Measurements from ENCODE around the gene MLST8. TPM values are rescaled to one million over a fixed set of nuclear protein-coding genes. Genes with fewer than 3 reads are reported as not detected.
"Not testable (repeated sequence)": the region's sequence is repeated elsewhere in the genome, so short reads cannot be mapped to it uniquely, and the experiment has no call there.

Gene MLST8
- total RNA-seq, 1 donor from 2014 or later, result 31.2 TPM

DNA sequence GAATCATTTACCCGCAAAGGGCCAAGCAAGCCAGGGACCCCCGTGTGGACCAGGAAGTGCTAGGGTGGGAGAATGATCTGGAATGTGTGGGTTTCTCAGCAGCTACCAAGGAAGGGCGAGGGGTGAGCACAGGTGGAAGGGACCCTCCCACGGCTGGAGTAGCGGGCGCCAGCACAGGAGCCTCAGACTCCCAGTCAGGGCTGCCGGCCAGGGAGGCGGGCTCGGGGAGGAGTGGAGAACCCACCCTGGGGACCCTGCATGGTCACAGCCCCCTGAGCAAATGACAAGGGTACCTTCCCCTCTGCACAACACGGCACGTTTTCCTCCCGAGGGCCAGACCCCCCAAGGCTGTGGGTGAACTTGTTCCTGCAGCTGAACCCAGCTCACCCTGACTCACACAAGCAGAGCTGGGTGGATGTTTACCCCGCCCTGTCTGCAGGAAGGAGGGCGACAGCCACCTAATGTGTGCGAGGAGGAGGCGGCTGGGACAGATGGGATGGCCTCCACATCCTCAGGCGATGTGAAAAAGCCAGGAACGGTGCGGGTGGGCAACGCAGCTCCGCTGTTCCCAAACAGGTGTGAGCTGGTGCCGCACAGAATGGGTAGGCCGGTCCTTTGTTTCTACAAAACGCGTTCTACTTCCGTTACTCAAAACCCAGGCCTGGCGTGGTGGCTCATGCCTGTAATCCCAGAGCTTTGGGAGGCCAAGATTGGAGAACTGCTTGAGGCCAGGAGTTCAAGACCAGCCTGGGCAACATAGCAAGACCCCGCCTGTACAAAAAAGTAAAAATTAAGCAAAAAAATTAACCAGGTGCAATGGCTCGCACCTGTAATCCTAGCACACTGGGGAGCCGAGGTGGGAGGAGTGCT, 39.9 kb downstream of the MLST8 start:
- DNase-seq (ENCODE audit: low spot score), result no peak

DNA sequence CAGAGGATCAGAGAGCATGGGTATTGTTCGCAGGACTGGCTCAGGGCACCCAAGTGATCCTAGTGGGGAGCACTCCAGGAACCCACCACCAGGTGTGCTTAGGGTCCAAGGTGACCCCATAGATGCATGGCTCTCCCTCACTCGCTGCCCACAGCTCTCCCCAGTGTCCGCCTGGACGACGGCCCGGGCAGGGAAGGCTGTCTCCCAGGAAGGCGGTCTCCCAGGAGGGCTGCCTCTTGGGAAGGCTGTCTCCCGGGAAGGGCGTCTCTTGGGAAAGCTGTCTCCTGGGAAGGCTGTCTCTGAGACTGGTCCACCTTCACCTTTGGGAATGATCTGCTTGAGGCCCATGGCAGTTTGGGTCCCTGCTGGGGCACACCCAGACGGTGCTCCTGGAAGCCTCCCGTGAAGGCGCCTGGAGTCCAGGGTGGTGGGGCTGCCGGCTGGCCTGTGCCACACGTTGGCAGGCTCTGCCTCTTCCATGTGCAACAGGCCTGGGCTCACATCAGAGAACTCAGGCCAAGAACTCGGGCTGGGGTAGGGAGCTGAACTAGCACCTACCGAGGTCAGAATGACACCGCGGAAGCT, 41.1 kb downstream of the MLST8 start:
- no peak for DNase-seq (ENCODE audit: low spot score)

DNA sequence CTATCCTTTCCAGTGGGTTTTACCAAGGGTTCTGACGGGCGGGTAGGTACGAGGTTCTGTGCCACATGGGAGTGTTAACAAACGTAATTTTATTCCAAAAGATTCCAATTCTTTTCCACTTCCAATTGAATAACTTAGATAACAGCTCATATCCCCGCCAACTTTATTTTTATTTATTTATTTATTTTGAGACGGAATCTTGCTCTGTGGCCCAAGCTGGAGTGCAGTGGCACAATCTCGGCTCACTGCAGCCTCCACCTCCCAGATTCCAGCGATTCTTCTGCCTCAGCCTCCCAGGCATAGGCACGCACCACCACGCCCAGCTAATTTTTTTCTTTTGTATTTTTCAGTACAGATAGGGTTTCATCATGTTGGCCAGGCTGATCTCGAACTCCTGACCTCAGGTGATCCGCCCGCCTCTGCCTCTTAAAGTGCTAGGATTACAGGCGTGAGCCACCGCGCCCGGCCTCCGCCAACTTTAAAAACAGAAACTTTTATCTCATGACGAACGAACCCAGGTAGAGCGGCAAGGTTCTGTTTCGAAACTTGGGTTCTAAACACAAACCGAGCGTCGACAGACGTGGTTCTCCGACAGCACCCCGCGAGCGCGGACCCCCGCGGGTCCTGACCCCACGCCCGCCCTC, 45.5 kb downstream of the MLST8 start:
- no peak for DNase-seq (ENCODE audit: low spot score)

DNA sequence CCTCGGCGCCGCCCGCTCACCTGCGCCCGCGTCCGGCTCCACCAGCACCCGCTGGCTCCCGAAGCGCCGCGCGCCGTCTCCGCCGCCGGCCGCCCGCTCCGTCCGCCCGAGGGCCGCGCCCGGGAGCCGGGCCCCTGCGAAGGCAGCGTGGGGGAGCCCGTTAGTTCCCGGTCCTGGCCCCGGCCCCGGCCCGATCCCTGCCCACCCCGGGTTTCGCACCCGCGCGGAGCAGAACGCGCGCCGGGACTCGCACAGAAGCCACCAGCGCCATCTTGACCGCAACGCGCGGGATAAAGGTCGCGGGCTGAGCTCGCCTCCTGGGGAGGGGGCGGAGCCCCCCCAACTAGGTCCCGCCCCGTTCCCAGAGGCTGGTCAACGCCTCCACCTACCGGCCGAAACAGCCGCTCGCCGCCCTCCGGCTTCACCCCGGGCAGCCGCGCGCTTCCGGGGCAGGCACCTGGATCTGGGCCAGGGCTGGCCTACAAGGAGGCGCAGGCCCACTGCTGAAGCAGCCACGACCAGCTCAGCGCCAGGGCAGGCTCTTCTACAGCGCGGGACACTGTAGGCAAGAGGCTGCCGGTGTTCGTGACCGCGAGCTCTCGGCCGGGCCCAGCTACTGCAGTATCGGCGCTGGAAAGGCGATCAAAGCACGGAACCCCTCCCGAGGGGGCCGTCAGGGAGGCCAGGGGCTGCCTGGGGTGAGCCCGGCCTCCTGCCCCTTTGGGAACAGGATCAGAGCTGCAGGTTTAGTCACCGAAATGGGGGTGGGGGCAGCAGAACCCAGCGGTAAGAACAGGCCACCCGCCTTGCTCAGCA, 46.2 kb downstream of the MLST8 start, which contains the start of gene ECI1:
ECI1 (minus strand) TSS at position 292 of the 816 bp plus-strand sequence; CDS start at position 271, 21 bp downstream.
- peak; percentile 95 for DNase-seq (ENCODE audit: low spot score)

DNA sequence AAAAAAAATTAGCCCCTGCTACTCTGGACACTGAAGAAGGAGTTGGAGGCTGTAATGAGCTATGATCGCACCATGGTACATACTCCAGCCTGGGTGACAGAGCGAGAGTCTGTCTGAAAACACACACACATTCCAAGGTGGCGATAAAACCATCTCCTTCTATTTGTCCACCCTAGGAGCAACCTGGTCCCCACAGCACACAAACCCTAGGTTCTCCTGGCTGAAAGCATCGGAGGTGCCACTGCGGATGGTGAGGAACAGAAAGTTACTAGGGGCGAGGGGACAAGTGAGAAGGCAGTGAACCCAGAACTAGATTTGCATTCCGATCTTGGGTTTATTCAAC, 47.5 kb downstream of the MLST8 start:
- DNase-seq (ENCODE audit: low spot score), result no peak

DNA sequence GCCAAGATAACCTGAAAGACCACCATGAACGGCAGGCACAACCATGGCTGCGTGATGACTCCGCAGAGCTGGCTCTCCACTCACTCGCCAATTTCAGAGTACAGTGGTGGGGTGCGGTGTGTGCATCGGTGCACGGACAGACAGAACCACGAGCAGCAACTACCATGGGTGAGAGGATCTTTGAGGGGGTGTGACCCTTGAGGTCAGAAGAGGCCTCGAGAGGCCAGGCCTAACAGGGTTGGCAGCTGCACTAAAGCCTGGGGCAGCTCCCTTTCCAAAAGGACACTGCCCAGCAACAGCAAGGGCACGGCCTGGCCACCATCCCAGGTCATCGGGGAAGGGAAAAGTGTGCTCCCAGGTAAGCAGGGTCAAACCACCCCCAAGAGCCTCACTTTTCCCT, 48.0 kb downstream of the MLST8 start:
- DNase-seq (ENCODE audit: low spot score), result no peak

DNA sequence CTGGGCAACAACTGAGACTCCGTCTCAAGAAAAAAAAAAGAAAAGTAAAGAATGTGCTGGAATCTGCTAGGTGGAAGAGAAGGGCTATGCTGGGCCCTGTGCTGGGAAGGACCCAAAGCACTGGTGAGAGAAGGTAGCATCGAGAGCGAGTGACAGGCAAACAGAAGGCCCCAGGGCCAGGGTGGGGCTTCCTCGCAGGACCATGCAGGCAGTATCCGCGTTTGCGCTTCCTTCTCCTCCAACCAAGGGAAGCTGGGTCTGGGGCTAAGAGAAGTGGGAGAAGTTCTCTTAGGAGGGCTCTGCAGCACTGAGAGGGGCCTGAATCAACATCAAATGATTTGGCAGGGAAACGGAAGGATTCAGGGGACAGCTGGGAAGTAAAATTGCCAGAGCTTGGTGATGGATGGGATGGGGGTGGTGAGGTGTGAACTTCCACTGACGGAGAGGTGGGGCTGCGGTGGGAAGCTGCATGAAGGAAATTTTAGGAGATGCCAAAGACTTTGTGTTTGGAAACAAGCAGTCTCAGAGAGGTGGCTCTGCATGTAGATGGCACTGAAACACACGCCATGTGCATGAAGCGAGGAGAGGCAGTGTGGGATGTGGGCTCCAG, 51.4 kb downstream of the MLST8 start:
- DNase-seq (ENCODE audit: low spot score), result no peak

DNA sequence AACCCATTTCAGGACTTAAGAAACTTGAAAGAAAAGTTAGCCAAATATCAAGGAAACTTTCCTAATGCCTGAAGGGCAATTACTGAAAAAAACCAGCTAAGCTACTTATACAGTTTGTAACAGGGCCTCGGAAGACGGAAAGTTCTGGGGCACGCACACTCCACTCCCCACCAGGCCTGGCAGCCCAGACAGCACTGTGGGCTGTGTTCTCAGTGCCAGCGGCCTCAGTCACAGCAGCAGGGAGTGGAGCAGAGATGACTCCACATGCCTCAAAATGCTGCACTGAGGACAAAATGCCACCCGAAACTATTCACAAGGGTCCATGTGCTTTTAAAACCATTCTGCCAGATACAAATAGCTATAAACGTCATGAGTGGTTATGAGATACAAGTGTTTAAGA, 52.5 kb downstream of the MLST8 start:
- no peak for DNase-seq (ENCODE audit: low spot score)

DNA sequence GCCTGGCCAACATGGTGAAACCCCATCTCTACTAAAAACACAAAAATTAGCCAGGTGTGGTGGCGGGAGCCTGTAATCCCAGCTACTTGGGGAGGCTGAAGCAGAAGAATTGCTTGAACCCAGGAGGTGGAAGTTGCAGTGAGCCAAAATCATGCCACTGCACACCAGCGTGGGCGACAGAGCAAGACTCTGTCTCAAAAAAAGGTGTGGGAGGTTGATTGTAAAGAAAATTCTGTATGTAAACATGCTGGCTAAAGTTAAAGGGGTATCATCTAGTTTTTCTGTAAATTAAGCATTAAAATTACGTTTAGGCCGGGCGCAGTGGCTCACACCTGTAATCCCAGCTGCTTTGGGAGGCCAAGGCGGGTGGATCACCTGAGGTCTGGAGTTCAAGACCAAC, 53.3 kb downstream of the MLST8 start:
- DNase-seq (ENCODE audit: low spot score), result not testable (repeated sequence)

Other genes starting within 250 kb of the MLST8 start
- 145 TPM for gene NDUFB10, start 245.9 kb upstream of the MLST8 start, total RNA-seq
- 1,121 TPM for gene RPS2, start 240.6 kb upstream of the MLST8 start, total RNA-seq
- gene RNF151, start 238.6 kb upstream of the MLST8 start, total RNA-seq, result not detected
- gene TBL3, start 233.4 kb upstream of the MLST8 start, total RNA-seq, result 32.5 TPM
- 2.7 TPM for gene NOXO1, start 224.0 kb upstream of the MLST8 start, total RNA-seq
- 34.3 TPM for gene GFER, start 221.3 kb upstream of the MLST8 start, total RNA-seq
- gene SYNGR3, start 215.5 kb upstream of the MLST8 start, total RNA-seq, result 1.4 TPM
- 42.1 TPM for gene ZNF598, start 195.6 kb upstream of the MLST8 start, total RNA-seq
- gene NPW, start 185.7 kb upstream of the MLST8 start, total RNA-seq, result 1.6 TPM
- gene NHERF2, start 178.6 kb upstream of the MLST8 start, total RNA-seq, result 121 TPM
- 33.9 TPM for gene NTHL1, start 157.6 kb upstream of the MLST8 start, total RNA-seq
- 185 TPM for gene TSC2, start 157.5 kb upstream of the MLST8 start, total RNA-seq
- 154 TPM for gene PKD1, start 69.6 kb upstream of the MLST8 start, total RNA-seq
- gene RAB26, start 56.8 kb upstream of the MLST8 start, total RNA-seq, result 7.7 TPM
- gene TRAF7, start 49.7 kb upstream of the MLST8 start, total RNA-seq, result 100 TPM
- gene CASKIN1, start 8.8 kb upstream of the MLST8 start, total RNA-seq, result 0.58 TPM
- gene BRICD5, start 5.4 kb downstream of the MLST8 start, total RNA-seq, result 15.2 TPM
- 19.7 TPM for gene PGP, start 9.4 kb downstream of the MLST8 start, total RNA-seq
- gene E4F1, start 18.1 kb downstream of the MLST8 start, total RNA-seq, result 33.3 TPM
- gene DNASE1L2, start 31.0 kb downstream of the MLST8 start, total RNA-seq, result 4.6 TPM
- gene ECI1, start 46.1 kb downstream of the MLST8 start, total RNA-seq, result 69.9 TPM
- 114 TPM for gene RNPS1, start 62.7 kb downstream of the MLST8 start, total RNA-seq
- gene ABCA3, start 135.3 kb downstream of the MLST8 start, total RNA-seq, result 18.3 TPM
- gene CCNF, start 224.0 kb downstream of the MLST8 start, total RNA-seq, result 3.7 TPM

Measured in mucosa of gallbladder (tissue), 1 donor.